Measurements from ENCODE around the gene ANKRD9.

DNA sequence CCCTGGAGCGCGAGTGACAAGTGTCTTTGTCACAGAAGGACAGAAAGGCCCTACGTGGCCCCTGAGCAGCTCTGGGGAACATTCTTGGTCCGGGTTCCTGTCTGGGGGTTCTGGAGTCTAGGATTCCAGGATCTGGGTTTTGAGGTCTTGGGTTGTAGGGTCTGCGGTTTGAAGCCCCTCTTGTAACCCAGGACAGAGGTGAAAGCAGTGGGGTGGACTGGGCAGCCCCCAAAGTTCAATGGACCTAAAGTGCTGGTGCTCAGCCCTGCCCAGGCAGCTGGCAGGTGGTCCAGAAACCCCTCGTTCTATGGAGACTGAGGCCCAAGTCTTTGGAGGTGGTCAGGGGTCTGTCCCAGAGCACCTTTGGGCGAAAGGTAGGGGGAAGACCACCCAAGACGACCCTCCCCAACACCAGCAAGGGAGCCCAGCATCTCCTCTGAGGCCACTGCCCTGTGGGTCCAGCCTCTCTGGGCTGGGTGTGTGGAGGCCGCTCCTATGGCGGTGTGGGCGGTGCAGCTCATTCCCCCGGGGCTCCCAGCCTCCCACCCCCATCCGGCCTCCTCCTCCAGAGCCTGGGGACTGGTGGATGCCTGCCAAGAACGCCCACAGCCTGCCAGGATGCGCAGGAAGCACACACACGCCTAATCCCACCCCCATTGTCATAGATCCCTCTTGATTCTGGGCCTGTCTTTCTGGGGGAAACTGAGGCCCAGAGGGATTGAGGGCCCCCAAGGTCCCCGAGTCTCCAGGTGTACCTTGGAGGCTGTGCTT lies 30.2 kb upstream of the ANKRD9 start:
- TF ChIP-seq, protein P1, sequence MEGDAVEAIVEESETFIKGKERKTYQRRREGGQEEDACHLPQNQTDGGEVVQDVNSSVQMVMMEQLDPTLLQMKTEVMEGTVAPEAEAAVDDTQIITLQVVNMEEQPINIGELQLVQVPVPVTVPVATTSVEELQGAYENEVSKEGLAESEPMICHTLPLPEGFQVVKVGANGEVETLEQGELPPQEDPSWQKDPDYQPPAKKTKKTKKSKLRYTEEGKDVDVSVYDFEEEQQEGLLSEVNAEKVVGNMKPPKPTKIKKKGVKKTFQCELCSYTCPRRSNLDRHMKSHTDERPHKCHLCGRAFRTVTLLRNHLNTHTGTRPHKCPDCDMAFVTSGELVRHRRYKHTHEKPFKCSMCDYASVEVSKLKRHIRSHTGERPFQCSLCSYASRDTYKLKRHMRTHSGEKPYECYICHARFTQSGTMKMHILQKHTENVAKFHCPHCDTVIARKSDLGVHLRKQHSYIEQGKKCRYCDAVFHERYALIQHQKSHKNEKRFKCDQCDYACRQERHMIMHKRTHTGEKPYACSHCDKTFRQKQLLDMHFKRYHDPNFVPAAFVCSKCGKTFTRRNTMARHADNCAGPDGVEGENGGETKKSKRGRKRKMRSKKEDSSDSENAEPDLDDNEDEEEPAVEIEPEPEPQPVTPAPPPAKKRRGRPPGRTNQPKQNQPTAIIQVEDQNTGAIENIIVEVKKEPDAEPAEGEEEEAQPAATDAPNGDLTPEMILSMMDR (IDR thresholded peaks at IDR 0.05) = no peak
- TF ChIP-seq POLR2AphosphoS5 (IDR thresholded peaks at IDR 0.05; ENCODE audit: insufficient read depth in 1 of 2, low read depth in 1 of 2) (no peak), POLR2A (IDR thresholded peaks at IDR 0.05) (no peak)
